Measurements from ENCODE around the gene DLG1. TPM values are rescaled to one million over a fixed set of nuclear protein-coding genes. Genes with fewer than 3 reads are reported as not detected.

The DLG1 gene
- total RNA-seq, 1 donor from 2014 or later = 77.5 TPM

GRCh38 chr3:197124713-197125112 lies 173.7 kb downstream of the DLG1 start:
- H3K4me1 ChIP-seq = no peaks in the 10 kb centered on the region
- H3K27me3 ChIP-seq = no peaks in the 10 kb centered on the region
- no peak overlapping the region for H3K27ac ChIP-seq
- intact Hi-C loops (cut with DNase I) = no loop called here
- DNase-seq = no peak
- no peaks in the 10 kb centered on the region for H3K9me3 ChIP-seq
- no peak for TF ChIP-seq CTCF (IDR thresholded peaks at IDR 0.05)
- no peak overlapping the region for H3K4me3 ChIP-seq
- no peak for ATAC-seq
- peaks cover 25% of the 10 kb centered on the region for H3K36me3 ChIP-seq

- H3K4me1 ChIP-seq = no peaks in the 10 kb centered on the region
- intact Hi-C loops (cut with DNase I) = no loop called here
- peaks cover 17% of the 10 kb centered on the region for H3K36me3 ChIP-seq
- no peaks in the 10 kb centered on the region for H3K27me3 ChIP-seq
- DNase-seq (no peak), ATAC-seq (no peak)
- H3K27ac ChIP-seq = no peak overlapping the region
- TF ChIP-seq CTCF (IDR thresholded peaks at IDR 0.05) = no peak
- no peak overlapping the region for H3K4me3 ChIP-seq
- no peaks in the 10 kb centered on the region for H3K9me3 ChIP-seq
Measured at GRCh38 chr3:197122394-197122793, 176.0 kb downstream of the DLG1 start.

GRCh38 chr3:197117114-197117513 lies 181.3 kb downstream of the DLG1 start:
- Histone ChIP-seq H3K27me3 (no peaks in the 10 kb centered on the region), H3K36me3 (peaks cover 15% of the 10 kb centered on the region), H3K27ac (no peak overlapping the region), H3K9me3 (no peaks in the 10 kb centered on the region), H3K4me1 (no peaks in the 10 kb centered on the region), H3K4me3 (no peak overlapping the region)
- no peak for TF ChIP-seq CTCF (IDR thresholded peaks at IDR 0.05)
- no peak for DNase-seq
- ATAC-seq = no peak
- intact Hi-C loops (cut with DNase I) = no loop called here

DNA sequence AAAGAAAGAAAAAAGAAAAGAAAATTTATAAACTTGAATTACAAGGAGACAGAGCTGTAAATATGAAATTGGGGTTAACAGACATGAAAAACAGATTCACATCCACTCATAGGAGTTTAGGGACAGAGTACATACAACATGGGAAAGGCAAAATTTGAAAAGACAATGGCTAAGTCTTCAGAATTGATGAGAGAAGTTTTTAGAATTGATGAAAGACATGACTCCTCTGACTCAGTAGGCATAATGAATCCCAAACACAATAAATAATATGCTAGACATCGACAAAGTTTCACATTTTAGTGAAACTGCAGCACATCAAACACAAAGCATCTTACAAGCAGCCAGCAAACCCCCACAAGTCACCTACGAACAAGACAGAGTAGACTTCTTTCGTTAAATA lies 184.4 kb downstream of the DLG1 start:
- no peak for ATAC-seq
- Histone ChIP-seq H3K4me3 (no peak overlapping the region), H3K27me3 (no peaks in the 10 kb centered on the region), H3K27ac (no peak overlapping the region), H3K36me3 (peaks cover 39% of the 10 kb centered on the region), H3K9me3 (no peaks in the 10 kb centered on the region), H3K4me1 (no peaks in the 10 kb centered on the region)
- TF ChIP-seq CTCF (IDR thresholded peaks at IDR 0.05) = no peak
- DNase-seq = no peak
- intact Hi-C loops (cut with DNase I) = no loop called here

DNA sequence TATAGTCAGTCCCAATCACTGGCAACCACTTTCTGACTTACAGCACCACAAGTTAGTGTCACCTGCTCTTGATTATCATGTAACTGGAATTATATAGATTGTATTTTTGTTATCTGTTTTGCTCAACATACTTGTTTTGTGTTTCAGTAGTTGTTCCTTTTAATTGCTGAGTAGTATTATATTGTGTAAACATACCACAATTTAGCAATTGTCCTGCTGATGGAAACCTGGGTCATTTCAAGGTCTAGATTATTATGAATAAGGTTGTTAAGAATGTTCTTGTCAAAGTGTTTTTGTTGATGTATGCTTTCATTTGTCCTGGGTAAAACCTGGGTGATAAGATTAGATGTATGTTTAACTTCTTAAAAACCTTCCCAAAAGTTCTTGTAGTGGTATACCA lies 186.7 kb downstream of the DLG1 start:
- DNase-seq (no peak), ATAC-seq (no peak)
- H3K27ac ChIP-seq = no peak overlapping the region
- no peak overlapping the region for H3K4me3 ChIP-seq
- H3K36me3 ChIP-seq = peaks cover 42% of the 10 kb centered on the region
- H3K9me3 ChIP-seq = no peaks in the 10 kb centered on the region
- H3K4me1 ChIP-seq = no peaks in the 10 kb centered on the region
- intact Hi-C loops (cut with DNase I) = no loop called here
- TF ChIP-seq CTCF (IDR thresholded peaks at IDR 0.05) = no peak
- no peaks in the 10 kb centered on the region for H3K27me3 ChIP-seq

DNA sequence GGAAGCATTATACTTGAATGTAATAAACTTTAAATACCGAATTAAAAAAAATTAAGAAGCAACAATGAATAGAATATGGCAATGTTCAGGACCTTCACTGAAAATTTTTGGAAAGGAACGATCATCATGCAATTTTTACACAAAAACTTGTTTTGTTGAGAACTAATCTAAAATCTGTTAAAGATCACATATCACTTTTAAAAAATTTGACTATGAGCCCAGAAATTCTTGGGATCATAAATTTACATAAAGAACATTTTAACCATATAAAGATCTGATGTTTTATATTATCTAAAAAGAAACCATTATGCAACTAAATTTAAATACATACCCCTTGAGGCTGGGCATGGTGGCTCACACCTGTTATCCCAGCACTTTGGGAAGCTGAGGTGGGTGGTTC lies 192.6 kb downstream of the DLG1 start:
- intact Hi-C loops (cut with DNase I) = no loop called here
- H3K27me3 ChIP-seq = no peaks in the 10 kb centered on the region

More for the DNA sequence above, 192.6 kb downstream of the DLG1 start:
- H3K9me3 ChIP-seq = no peaks in the 10 kb centered on the region
- peaks cover 55% of the 10 kb centered on the region for H3K36me3 ChIP-seq
- DNase-seq = no peak
- no peak for TF ChIP-seq CTCF (IDR thresholded peaks at IDR 0.05)
- no peaks in the 10 kb centered on the region for H3K4me1 ChIP-seq
- H3K27ac ChIP-seq = no peak overlapping the region
- H3K4me3 ChIP-seq = no peak overlapping the region
- no peak for ATAC-seq
